Spleen (tissue), 11 donors: ENCODE measurements around the gene XDH. TPM values are rescaled to one million over a fixed set of nuclear protein-coding genes. Genes with fewer than 3 reads are reported as not detected.

ENCODE experiments used
- DNase-seq: peaks from one replicate; pipeline ENCODE4 v3.0.0-alpha.2; 2020
- H3K27ac ChIP-seq, 8 donors: fragments of 200-600 bp; sonication (generic) in 7 of 8; 1 replicate in 4 of 8; 2 replicates in 4 of 8; pipeline versions ENCODE4 v1.5.0 to v1.8.0; 2016 to 2021; ENCODE audit warnings: inconsistent platforms in 4 of 8, mild to moderate bottlenecking in 4 of 8, moderate library complexity in 1 of 8
- H3K27me3 ChIP-seq, 7 donors: fragments of 200-600 bp; sonication (generic) in 6 of 7; replicated peaks in 1 of 7; 1 replicate in 4 of 7; 2 replicates in 3 of 7; pipeline versions ENCODE4 v1.5.0 to v1.8.0; 2016 to 2021; ENCODE audit warnings: inconsistent platforms in 3 of 7, mild to moderate bottlenecking in 1 of 7
- H3K36me3 ChIP-seq, 6 donors: fragments of 200-600 bp; sonication (generic) in 5 of 6; 1 replicate in 4 of 6; 2 replicates in 2 of 6; pipeline versions ENCODE4 v1.5.0 to v1.8.0; 2016 to 2021; ENCODE audit warnings: inconsistent platforms in 2 of 6
- H3K4me1 ChIP-seq, 6 donors: fragments of 200-600 bp; sonication (generic) in 5 of 6; 1 replicate in 3 of 6; 2 replicates in 3 of 6; pipeline versions ENCODE4 v1.5.0 to v1.8.0; 2016 to 2021; ENCODE audit warnings: inconsistent platforms in 3 of 6
- H3K4me3 ChIP-seq, 8 donors: fragments of 200-600 bp; sonication (generic) in 7 of 8; 1 replicate in 4 of 8; 2 replicates in 4 of 8; pipeline versions ENCODE4 v1.5.0 to v1.8.0; 2016 to 2021; ENCODE audit warnings: inconsistent platforms in 4 of 8, mild to moderate bottlenecking in 4 of 8, moderate library complexity in 2 of 8
- H3K9me3 ChIP-seq, 8 donors: fragments of 200-600 bp; sonication (generic) in 7 of 8; 1 replicate in 4 of 8; 2 replicates in 4 of 8; pipeline versions ENCODE4 v1.5.0 to v1.8.0; 2016 to 2021; ENCODE audit warnings: inconsistent platforms in 4 of 8
- CTCF ChIP-seq, 11 experiments: fragments of 200-600 bp in 7 of 11; fragments of 450-650 bp in 4 of 11; sonication (generic) in 4 of 11; IDR thresholded peaks in 8 of 11; conservative IDR thresholded peaks in 3 of 11; 1 replicate in 7 of 11; 2 replicates in 4 of 11; pipeline versions ENCODE4 v1.4.0 to v1.8.0; 2016 to 2021; ENCODE audit warnings: antibody characterized with exemption in 11 of 11, inconsistent platforms in 4 of 11, mild to moderate bottlenecking in 1 of 11
- POLR2A ChIP-seq, 3 donors: fragments of 450-650 bp; IDR thresholded peaks; one replicate each; pipeline ENCODE4 v1.5.1; 2017; ENCODE audit warnings: antibody characterized with exemption in 3 of 3, mild to moderate bottlenecking in 1 of 3
- POLR2AphosphoS5 ChIP-seq, 3 donors: sonication (generic); formaldehyde crosslinking; IDR thresholded peaks; one replicate each; pipeline ENCODE4 v1.5.1; 2017; ENCODE audit warnings: antibody characterized with exemption in 3 of 3
- WGBS, 5 donors: extraction: QIAGEN DNeasy Blood & Tissue Kit in 3 of 5; methylation state at CpG; one replicate each; pipeline versions ENCODE4 v1.1.5 to v1.1.7; 2013 to 2018; 5-methylcytosine and 5-hydroxymethylcytosine counted together
- intact Hi-C: fragments of 100-400 bp; cut with DNase I; formaldehyde crosslinking; loops from one replicate; pipeline ENCODE4 v1.15.0; 2023; ENCODE audit warnings: low total_unique reads
- polyA plus RNA-seq, 3 donors: library from polyadenylated mRNA; stranded (reverse); fragments of 200-250 nt; gene quantifications; one replicate each; pipeline ENCODE4 v1.2.1, GENCODE V29; 2013
- total RNA-seq, 7 donors: library from RNA; depleted of rRNA in 3 of 7; stranded (reverse); fragments of >200 nt in 3 of 7; fragmentation: NEBNext Ultra II Directional in 4 of 7; extraction: Animal tissue kit (Norgen Biotek cat#: 25700) in 4 of 7; gene quantifications; one replicate each; pipeline versions ENCODE4 v1.1.0 to v1.2.1, GENCODE V29; 2016 to 2021
- donor health status: healthy with polysubstance abuse.
- donor health status: DM: no; HTN: no; CAD: no; lungs with moderate emphysema.
- donor health status: DM: no; HTN: no; CAD: no.
- donor health status: Bipolar disorder and iron deficiency.
- donor health status: healthy.
- donor health status: DM: no; HTN: no; CAD: no.
- donor health status: DM: yes; HTN: yes; CAD: no.

Gene XDH
- total and polyA plus RNA-seq, 10 donors, result 0.02 TPM; not detected in 9

DNA sequence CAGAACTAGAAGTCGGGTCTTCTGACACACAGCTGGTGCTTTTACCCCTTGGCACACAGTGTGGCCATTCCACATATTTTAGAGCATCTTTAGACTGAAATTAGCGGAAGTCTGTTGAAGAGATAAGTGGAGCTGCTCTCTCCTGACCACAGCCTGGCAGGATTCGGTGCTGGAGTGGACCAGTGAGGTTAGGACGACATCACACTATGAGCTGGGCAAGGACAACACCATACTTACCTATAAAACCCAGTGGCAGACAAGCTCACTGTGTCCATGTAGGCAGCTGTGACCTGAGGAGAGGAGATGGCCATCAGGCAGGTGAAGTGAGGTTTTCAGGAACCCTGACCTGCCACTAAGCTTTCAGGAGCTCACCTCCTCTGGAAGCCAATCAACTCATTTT, 70.1 kb downstream of the XDH start:
- no peak for DNase-seq
- Histone ChIP-seq H3K4me3 (no peak overlapping the region), H3K9me3 (no peaks in the 10 kb centered on the region), H3K27ac (no peak overlapping the region), H3K27me3 (no peaks in the 10 kb centered on the region), H3K4me1 (no peaks in the 10 kb centered on the region), H3K36me3 (no peaks in the 10 kb centered on the region)
- intact Hi-C loops, result no loop called here
- TF ChIP-seq POLR2AphosphoS5 (IDR thresholded peaks at IDR 0.05) (no peak), CTCF (IDR thresholded peaks at IDR 0.05 in 8 of 11, conservative IDR thresholded peaks at IDR 0.05 in 3 of 11) (no peak), POLR2A (IDR thresholded peaks at IDR 0.05) (no peak)
- 74 to 86% (median 78%) methylated on average over 4 of the region's 4 CpGs for WGBS, 5 donors

- no peak overlapping the region for H3K4me3 ChIP-seq
- 80 to 88% (median 86%) methylated on average over 6 of the region's 6 CpGs for WGBS, 5 donors
- intact Hi-C loops, result no loop called here
- no peak overlapping the region for H3K27ac ChIP-seq
- H3K4me1 ChIP-seq, result no peaks in the 10 kb centered on the region
- no peak for DNase-seq
- H3K27me3 ChIP-seq, result no peaks in the 10 kb centered on the region
- H3K9me3 ChIP-seq, result no peaks in the 10 kb centered on the region
- no peaks in the 10 kb centered on the region for H3K36me3 ChIP-seq
- TF ChIP-seq CTCF (IDR thresholded peaks at IDR 0.05 in 8 of 11, conservative IDR thresholded peaks at IDR 0.05 in 3 of 11) (no peak), POLR2AphosphoS5 (IDR thresholded peaks at IDR 0.05) (no peak), POLR2A (IDR thresholded peaks at IDR 0.05) (no peak)
Measured at GRCh38 chr2:31341351-31341750, 73.2 kb downstream of the XDH start.

DNA sequence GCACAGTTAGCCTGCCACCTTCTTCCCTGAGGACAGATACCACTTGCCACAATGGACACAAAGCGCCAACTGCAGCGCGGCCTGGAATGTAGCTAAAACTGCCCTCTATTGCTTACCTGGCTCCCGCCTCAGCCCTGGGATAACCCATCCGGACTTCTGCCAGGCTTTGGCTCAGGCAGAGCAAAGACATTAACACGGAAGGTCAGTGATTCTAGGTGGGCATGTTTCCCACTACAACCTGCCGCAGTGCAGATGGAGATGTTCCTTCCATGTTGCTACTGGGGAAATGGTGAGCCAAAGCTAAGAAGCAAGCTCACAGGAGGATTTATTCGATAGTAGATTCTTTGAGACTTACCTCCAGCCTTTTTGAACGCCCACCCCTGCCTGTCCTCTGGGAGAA, 74.8 kb downstream of the XDH start:
- H3K27me3 ChIP-seq, result no peaks in the 10 kb centered on the region
- intact Hi-C loops, result no loop called here
- H3K4me3 ChIP-seq, result no peak overlapping the region
- no peaks in the 10 kb centered on the region for H3K36me3 ChIP-seq
- 83 to 95% (median 93%) methylated on average over 9 of the region's 9 CpGs for WGBS, 5 donors
- no peak for TF ChIP-seq POLR2AphosphoS5 (IDR thresholded peaks at IDR 0.05)
- TF ChIP-seq POLR2A (IDR thresholded peaks at IDR 0.05), result no peak
- TF ChIP-seq CTCF (IDR thresholded peaks at IDR 0.05 in 8 of 11, conservative IDR thresholded peaks at IDR 0.05 in 3 of 11), result no peak
- no peaks in the 10 kb centered on the region for H3K9me3 ChIP-seq
- H3K27ac ChIP-seq, result no peak overlapping the region
- no peaks in the 10 kb centered on the region for H3K4me1 ChIP-seq
- DNase-seq, result no peak

GRCh38 chr2:31337860-31338259, 76.7 kb downstream of the XDH start:
- 82 to 88% (median 87%) methylated on average over 6 of the region's 6 CpGs for WGBS, 5 donors
- Histone ChIP-seq H3K9me3 (no peaks in the 10 kb centered on the region), H3K4me3 (no peak overlapping the region), H3K27me3 (peaks cover 0 to 6% (median 0%) of the 10 kb centered on the region in 7 donors), H3K4me1 (peaks cover 0 to 5% (median 2%) of the 10 kb centered on the region in 6 donors), H3K27ac (no peak overlapping the region), H3K36me3 (no peaks in the 10 kb centered on the region)
- no peak for TF ChIP-seq POLR2A (IDR thresholded peaks at IDR 0.05)
- no peak for TF ChIP-seq POLR2AphosphoS5 (IDR thresholded peaks at IDR 0.05)
- DNase-seq, result no peak
- intact Hi-C loops, result no loop called here

- intact Hi-C loops, result no loop called here
- H3K4me3 ChIP-seq, result no peak overlapping the region
- TF ChIP-seq CTCF (IDR thresholded peaks at IDR 0.05 in 8 of 11, conservative IDR thresholded peaks at IDR 0.05 in 3 of 11) (no peak), POLR2AphosphoS5 (IDR thresholded peaks at IDR 0.05) (no peak), POLR2A (IDR thresholded peaks at IDR 0.05) (no peak)
- no peaks in the 10 kb centered on the region for H3K36me3 ChIP-seq
- WGBS, 5 donors, result 74 to 84% (median 78%) methylated on average over 3 of the region's 3 CpGs
- no peaks in the 10 kb centered on the region for H3K9me3 ChIP-seq
- DNase-seq, result no peak
- no peak overlapping the region for H3K27ac ChIP-seq
- H3K4me1 ChIP-seq, result peaks cover 0 to 5% (median 2%) of the 10 kb centered on the region in 6 donors
- H3K27me3 ChIP-seq, result peaks cover 0 to 8% (median 0%) of the 10 kb centered on the region in 7 donors
Measured at GRCh38 chr2:31337197-31337596, 77.3 kb downstream of the XDH start.
